H1 (cell line): Measurements from ENCODE around the gene PLA2R1. TPM values are rescaled to one million over a fixed set of nuclear protein-coding genes. Genes with fewer than 3 reads are reported as not detected.

ENCODE experiments used
- CTCF ChIA-PET: fragments of 300-600 bp; sonication (Branson Sonifier 250); formaldehyde crosslinking; loops from one replicate; lab custom pipeline; 2021; ENCODE audit not compliant: partially characterized antibody; lab: Charles Lee
- POLR2A ChIA-PET: fragments of 300-600 bp; sonication (Branson Sonifier 250); formaldehyde crosslinking; loops from one replicate; lab custom pipeline; 2021; ENCODE audit warnings: inconsistent platforms; ENCODE audit not compliant: partially characterized antibody; lab: Charles Lee
- DNase-seq, 2 experiments: peaks; one replicate each; pipeline versions ENCODE4 v3.0.0 to v3.0.0-alpha.2; 2010 to 2022; ENCODE audit warnings: low spot score in 2 of 2, low read depth in 1 of 2, mixed read lengths in 1 of 2
- FAIRE-seq: peaks from 2 replicates; lab custom pipeline; 2011; peaks lifted over from hg19 to GRCh38; lab: Jason Lieb, UNC
- H2AFZ ChIP-seq: 2 replicates; pipeline ENCODE4 v1.8.1; 2012; ENCODE audit warnings: low read length, inconsistent platforms
- H2AK5ac ChIP-seq: 2 replicates; pipeline ENCODE4 v1.6.1; 2013; ENCODE audit warnings: low read depth, low read length
- H2BK120ac ChIP-seq: replicated peaks from 2 replicates; pipeline ENCODE3; 2013; ENCODE audit warnings: low read depth, low read length, inconsistent platforms
- H2BK12ac ChIP-seq: 2 replicates; pipeline ENCODE4 v1.6.1; 2013; ENCODE audit warnings: low read depth, low read length
- H2BK15ac ChIP-seq: 2 replicates; pipeline ENCODE4 v1.6.1; 2013; ENCODE audit warnings: low read length
- H2BK20ac ChIP-seq: 2 replicates; pipeline ENCODE4 v1.6.1; 2013; ENCODE audit warnings: low read length
- H2BK5ac ChIP-seq: 2 replicates; pipeline ENCODE4 v1.6.1; 2013; ENCODE audit warnings: low read depth, low read length
- H3K14ac ChIP-seq: 2 replicates; pipeline ENCODE4 v1.6.1; 2013; ENCODE audit warnings: inconsistent platforms; ENCODE audit not compliant: insufficient read length
- H3K18ac ChIP-seq: 2 replicates; pipeline ENCODE4 v1.6.1; 2013; ENCODE audit warnings: low read length; ENCODE audit errors: extremely low read depth
- H3K23ac ChIP-seq: 2 replicates; pipeline ENCODE4 v1.6.1; 2013; ENCODE audit warnings: inconsistent platforms; ENCODE audit not compliant: insufficient read length
- H3K23me2 ChIP-seq: 2 replicates; pipeline ENCODE4 v1.6.1; 2013; ENCODE audit warnings: low read depth, low read length
- H3K27ac ChIP-seq: 2 replicates; pipeline ENCODE4 v1.6.1; 2011; ENCODE audit warnings: low read depth, low read length, inconsistent platforms
- H3K27me3 ChIP-seq, 4 experiments: replicated peaks in 1 of 4; 1 replicate in 1 of 4; 2 replicates in 3 of 4; pipeline versions ENCODE4 v1.6.1 to v1.8.1; 2011 to 2013; ENCODE audit warnings: low read length in 3 of 4, mild to moderate bottlenecking in 3 of 4, inconsistent platforms in 2 of 4, mixed read lengths in 2 of 4, moderate library complexity in 1 of 4; ENCODE audit not compliant: control insufficient read depth in 3 of 4, insufficient read depth in 3 of 4; ENCODE audit errors: extremely low read depth in 1 of 4
- H3K36me3 ChIP-seq, 4 experiments: 2 replicates each; pipeline versions ENCODE4 v1.6.1 to v1.8.1; 2011 to 2013; ENCODE audit warnings: mild to moderate bottlenecking in 4 of 4, low read length in 3 of 4, moderate library complexity in 2 of 4, control low read depth in 1 of 4, inconsistent platforms in 1 of 4; ENCODE audit not compliant: insufficient read depth in 4 of 4, control insufficient read depth in 2 of 4
- H3K4ac ChIP-seq: replicated peaks from 2 replicates; pipeline ENCODE3; 2013; ENCODE audit warnings: low read length, low read depth, mixed read lengths, inconsistent platforms; ENCODE audit not compliant: insufficient read length
- H3K4me1 ChIP-seq, 4 experiments: replicated peaks in 1 of 4; 1 replicate in 1 of 4; 2 replicates in 3 of 4; pipeline versions ENCODE4 v1.6.1 to v1.8.1; 2011 to 2013; ENCODE audit warnings: low read length in 3 of 4, inconsistent platforms in 2 of 4, mixed read lengths in 1 of 4; ENCODE audit not compliant: insufficient read depth in 4 of 4, control insufficient read depth in 3 of 4
- H3K4me2 ChIP-seq, 2 experiments: 2 replicates each; pipeline versions ENCODE4 v1.6.1 to v1.8.1; 2011 to 2013; ENCODE audit warnings: low read depth in 2 of 2, low read length in 2 of 2, control low read depth in 1 of 2, inconsistent platforms in 1 of 2, mild to moderate bottlenecking in 1 of 2; ENCODE audit not compliant: insufficient read depth in 1 of 2
- H3K4me3 ChIP-seq, 4 experiments: fragments of 200-600, 300-600 bp in 1 of 4; sonication (generic), shearing (Covaris generic), sonication (Bioruptor Twin) in 1 of 4; 2 replicates each; pipeline versions ENCODE4 v1.5.1 to v1.8.1; 2011 to 2016; ENCODE audit warnings: low read length in 4 of 4, low read depth in 3 of 4, control low read depth in 2 of 4, inconsistent platforms in 2 of 4, mild to moderate bottlenecking in 2 of 4, mixed read lengths in 1 of 4, moderate library complexity in 1 of 4; ENCODE audit not compliant: insufficient read depth in 2 of 4; ENCODE audit errors: extremely low read depth in 1 of 4
- H3K56ac ChIP-seq: replicated peaks from 2 replicates; pipeline ENCODE3; 2013; ENCODE audit warnings: low read depth, mild to moderate bottlenecking, mixed read lengths, low read length, inconsistent platforms; ENCODE audit not compliant: insufficient read length
- H3K79me1 ChIP-seq: 2 replicates; pipeline ENCODE4 v1.6.1; 2013; ENCODE audit warnings: low read depth, low read length, control low read depth
- H3K79me2 ChIP-seq, 2 experiments: 2 replicates each; pipeline versions ENCODE4 v1.6.1 to v1.8.1; 2012 to 2013; ENCODE audit warnings: low read length in 2 of 2, mild to moderate bottlenecking in 2 of 2, inconsistent platforms in 1 of 2; ENCODE audit not compliant: insufficient read depth in 2 of 2, control insufficient read depth in 1 of 2
- H3K9ac ChIP-seq, 4 experiments: replicated peaks in 1 of 4; 1 replicate in 1 of 4; 2 replicates in 3 of 4; pipeline versions ENCODE4 v1.6.1 to v1.8.1; 2011 to 2013; ENCODE audit warnings: low read depth in 3 of 4, low read length in 3 of 4, control low read depth in 2 of 4, mild to moderate bottlenecking in 2 of 4, moderate library complexity in 2 of 4, inconsistent platforms in 1 of 4; ENCODE audit errors: extremely low read depth in 1 of 4
- H3K9me3 ChIP-seq, 2 experiments: 2 replicates each; pipeline versions ENCODE4 v1.6.1 to v1.8.1; 2012 to 2013; ENCODE audit warnings: mild to moderate bottlenecking in 2 of 2, moderate library complexity in 2 of 2, control low read depth in 1 of 2, inconsistent platforms in 1 of 2, low read depth in 1 of 2, low read length in 1 of 2, mixed read lengths in 1 of 2; ENCODE audit not compliant: insufficient read depth in 2 of 2
- H4K20me1 ChIP-seq, 2 experiments: replicated peaks in 1 of 2; 2 replicates each; pipeline versions ENCODE3 to v1.8.1; 2011 to 2013; ENCODE audit warnings: inconsistent platforms in 2 of 2, low read length in 2 of 2, mild to moderate bottlenecking in 1 of 2; ENCODE audit not compliant: insufficient read depth in 2 of 2, control insufficient read depth in 1 of 2
- H4K5ac ChIP-seq: 2 replicates; pipeline ENCODE4 v1.6.1; 2013; ENCODE audit warnings: low read length, low read depth, mixed read lengths, inconsistent platforms; ENCODE audit not compliant: insufficient read length
- H4K8ac ChIP-seq: 2 replicates; pipeline ENCODE4 v1.8.0; 2013; ENCODE audit warnings: mild to moderate bottlenecking, moderate library complexity, low read length, inconsistent platforms; ENCODE audit not compliant: insufficient read depth; ENCODE audit errors: extremely low read depth
- H4K91ac ChIP-seq: replicated peaks from 2 replicates; pipeline ENCODE3; 2013; ENCODE audit warnings: low read length, mixed read lengths, inconsistent platforms; ENCODE audit not compliant: insufficient read length
- BRCA1 ChIP-seq: IDR thresholded peaks from 2 replicates; pipeline ENCODE4 v1.6.1; 2012; ENCODE audit warnings: low read depth, low read length, improper control_type of control experiment
- EZH2 ChIP-seq: fragments of 200-600 bp; sonication (generic); IDR thresholded peaks from 2 replicates; pipeline ENCODE4 v1.7.1; 2012; ENCODE audit warnings: low read depth, mild to moderate bottlenecking, moderate library complexity, low read length, inconsistent platforms; ENCODE audit not compliant: severe bottlenecking
- MAFK ChIP-seq: IDR thresholded peaks from 2 replicates; pipeline ENCODE4 v1.6.1; 2012; ENCODE audit warnings: low read depth, mild to moderate bottlenecking, improper control_type of control experiment, low read length
- NANOG ChIP-seq: IDR thresholded peaks from 2 replicates; pipeline ENCODE4 v1.6.1; 2011; ENCODE audit warnings: low read length, low read depth, mild to moderate bottlenecking, inconsistent platforms; ENCODE audit not compliant: insufficient read depth, poor library complexity, severe bottlenecking
- PHF8 ChIP-seq: fragments of 200-600 bp; sonication (generic); conservative IDR thresholded peaks from 2 replicates; pipeline ENCODE4 v1.7.1; 2012; ENCODE audit warnings: low read depth, mild to moderate bottlenecking, inconsistent platforms, low read length, moderate library complexity
- POLR2A ChIP-seq, 2 experiments: IDR thresholded peaks; 1 replicate in 1 of 2; 2 replicates in 1 of 2; pipeline ENCODE4 v1.6.1; 2011; ENCODE audit warnings: low read depth in 2 of 2, low read length in 2 of 2, mild to moderate bottlenecking in 2 of 2; ENCODE audit errors: control extremely low read depth in 1 of 2
- POU5F1 ChIP-seq: IDR thresholded peaks from 2 replicates; pipeline ENCODE4 v1.6.1; 2011; ENCODE audit warnings: low read depth, mild to moderate bottlenecking, low read length, moderate library complexity
- SP4 ChIP-seq: IDR thresholded peaks from 2 replicates; pipeline ENCODE4 v1.6.1; 2012; ENCODE audit warnings: low read length, inconsistent platforms
- YY1 ChIP-seq: IDR thresholded peaks from 2 replicates; pipeline ENCODE4 v1.6.1; 2011; ENCODE audit warnings: low read depth, mild to moderate bottlenecking, low read length
- ZNF274 ChIP-seq: IDR thresholded peaks from 2 replicates; pipeline ENCODE4 v1.7.0; 2012; ENCODE audit warnings: low read length, borderline replicate concordance; ENCODE audit errors: extremely low read depth
- WGBS, 2 experiments: shearing (Covaris generic) in 1 of 2; methylation state at CpG; one replicate each; pipeline versions ENCODE4 v1.1.6 to v1.1.7; 2013 to 2015; ENCODE audit warnings: low lambda C conversion rate in 2 of 2, mixed read lengths in 2 of 2, inconsistent platforms in 1 of 2, low coverage in 1 of 2, missing lambda C conversion rate in 1 of 2; ENCODE audit not compliant: insufficient replicate concordance in 2 of 2, insufficient coverage in 1 of 2, insufficient read length in 1 of 2; ENCODE audit errors: extremely low coverage in 1 of 2, missing lambda C conversion rate in 1 of 2; 5-methylcytosine and 5-hydroxymethylcytosine counted together
- polyA plus RNA-seq, 7 experiments: library from polyadenylated mRNA; depleted of rRNA in 3 of 7; stranded (reverse) in 5 of 7; unstranded in 2 of 7; fragments of >200 nt in 5 of 7; fragments of 200-250 nt in 2 of 7; gene quantifications; 1 replicate in 5 of 7; 2 replicates in 1 of 7; 4 replicates in 1 of 7; pipeline versions ENCODE4 v1.2.1 to v1.2.3, GENCODE V29; 2011 to 2013; ENCODE audit warnings: missing spikeins in 2 of 7, mixed read lengths in 2 of 7
- total RNA-seq: library from RNA; stranded (reverse); fragmentation: NEBNext Ultra II Directional; extraction: Animal tissue kit (Norgen Biotek cat#: 25700); gene quantifications from 2 replicates; pipeline ENCODE4 v1.2.1, GENCODE V29; 2021
- TF ChIP-seq, protein P1 (sequence below), 3 experiments: IDR thresholded peaks; 1 replicate in 2 of 3; 2 replicates in 1 of 3; pipeline versions ENCODE4 v1.5.1 to v1.6.1; 2011; ENCODE audit warnings: low read length in 3 of 3, mild to moderate bottlenecking in 3 of 3, inconsistent platforms in 2 of 3, low read depth in 1 of 3, moderate library complexity in 1 of 3; ENCODE audit not compliant: insufficient read depth in 1 of 3; ENCODE audit errors: control extremely low read depth in 1 of 3

Gene PLA2R1
- total and polyA plus RNA-seq, 2 of the 8 experiments (the other 6 are each of a cell fraction or from before 2014, with no cell fraction given): 0.65 to 1.5 TPM

GRCh38 chr2:160063271-160063670 lies 856 bp upstream of the PLA2R1 start:
- FAIRE-seq (no peak), DNase-seq (no peak)
- Histone ChIP-seq H2BK120ac (no peak overlapping the region), H3K36me3 (0 out of 8 replicates have a peak, but pooled peaks cover 0 to 5% (median 0%) of the 10 kb centered on the region in 4 experiments), H3K4ac (no peak overlapping the region), H3K9ac (peak overlapping the region in 2 of 4 experiments; percentile 27 to 44; a peak in 1 of 7 replicates), H3K4me3 (peak overlapping the region in 3 of 4 experiments; percentile 33 to 78 (median 62); a peak in 4 of 8 replicates), H3K14ac (no peak overlapping the region), H3K23ac (no peak overlapping the region), H3K79me1 (no peaks in the 10 kb centered on the region), H4K91ac (no peak overlapping the region), H2BK15ac (no peak overlapping the region), H3K9me3 (peaks cover 0 to 6% of the 10 kb centered on the region in 2 experiments; a peak in 1 of 4 replicates), H2AK5ac (no peak overlapping the region), H2BK20ac (peak overlapping the region; percentile 93; the same call in 1 of the 2 replicates), H3K18ac (peak overlapping the region; percentile 51; the same call in 1 of the 2 replicates), H3K56ac (no peak overlapping the region), H4K5ac (no peak overlapping the region), H3K23me2 (peaks cover 11% of the 10 kb centered on the region; the same call in 1 of the 2 replicates), H4K20me1 (no peaks in the 10 kb centered on the region), H3K4me2 (peak overlapping the region; percentile 72 to 94), H2BK5ac (no peak overlapping the region; the same call in 1 of the 2 replicates), H2AFZ (peak overlapping the region; percentile 88; the same call in 1 of the 2 replicates), H3K79me2 (no peaks in the 10 kb centered on the region), H4K8ac (no peak overlapping the region), H3K27ac (no peak overlapping the region), H2BK12ac (no peak overlapping the region; the same call in 1 of the 2 replicates), H3K27me3 (peaks cover 0 to 18% (median 17%) of the 10 kb centered on the region in 4 experiments; a peak in 6 of 7 replicates), H3K4me1 (peaks cover 4 to 8% (median 5%) of the 10 kb centered on the region in 4 experiments; a peak in 6 of 7 replicates)
- WGBS, 2 experiments: 58% methylated on average over 5 of the region's 5 CpGs; no CpG with 5 or more reads in 1 of the 2 experiments
- CTCF ChIA-PET: interaction anchor here (1.3 kb wide), 2 partner anchors 12 to 13 kb away, joined by 3 to 4 read pairs; no protein-coding TSS in a partner anchor
- POLR2A ChIA-PET: no interaction called here
- TF ChIP-seq NANOG: no peak
- TF ChIP-seq ZNF274: no peak
- no peak for TF ChIP-seq EZH2
- TF ChIP-seq POU5F1: no peak
- TF ChIP-seq MAFK: no peak
- TF ChIP-seq, protein P1, sequence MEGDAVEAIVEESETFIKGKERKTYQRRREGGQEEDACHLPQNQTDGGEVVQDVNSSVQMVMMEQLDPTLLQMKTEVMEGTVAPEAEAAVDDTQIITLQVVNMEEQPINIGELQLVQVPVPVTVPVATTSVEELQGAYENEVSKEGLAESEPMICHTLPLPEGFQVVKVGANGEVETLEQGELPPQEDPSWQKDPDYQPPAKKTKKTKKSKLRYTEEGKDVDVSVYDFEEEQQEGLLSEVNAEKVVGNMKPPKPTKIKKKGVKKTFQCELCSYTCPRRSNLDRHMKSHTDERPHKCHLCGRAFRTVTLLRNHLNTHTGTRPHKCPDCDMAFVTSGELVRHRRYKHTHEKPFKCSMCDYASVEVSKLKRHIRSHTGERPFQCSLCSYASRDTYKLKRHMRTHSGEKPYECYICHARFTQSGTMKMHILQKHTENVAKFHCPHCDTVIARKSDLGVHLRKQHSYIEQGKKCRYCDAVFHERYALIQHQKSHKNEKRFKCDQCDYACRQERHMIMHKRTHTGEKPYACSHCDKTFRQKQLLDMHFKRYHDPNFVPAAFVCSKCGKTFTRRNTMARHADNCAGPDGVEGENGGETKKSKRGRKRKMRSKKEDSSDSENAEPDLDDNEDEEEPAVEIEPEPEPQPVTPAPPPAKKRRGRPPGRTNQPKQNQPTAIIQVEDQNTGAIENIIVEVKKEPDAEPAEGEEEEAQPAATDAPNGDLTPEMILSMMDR (IDR thresholded peaks at IDR 0.05; ENCODE audit: control extremely low read depth in 1 of 3, insufficient read depth in 1 of 3, low read depth in 1 of 3, low read length in 3 of 3): no peak
- TF ChIP-seq SP4: no peak
- TF ChIP-seq YY1: no peak
- no peak for TF ChIP-seq POLR2A (IDR thresholded peaks at IDR 0.05; ENCODE audit: control extremely low read depth in 1 of 2, low read depth in 2 of 2, low read length in 2 of 2)
- no peak for TF ChIP-seq BRCA1
- no peak for TF ChIP-seq PHF8
